ENCODE data around the gene GALM.
A peak's percentile ranks its signal among the peaks of the same experiment; 100 is the strongest.

Gene GALM

GRCh38 chr2:38652431-38653273, 13.3 kb upstream of the GALM start:
- no peaks in the 10 kb centered on the region for H3K4me1 ChIP-seq (ENCODE audit: insufficient read depth, low read length)

GRCh38 chr2:38653380-38653714, 12.6 kb upstream of the GALM start:
- Histone ChIP-seq H3K9me3 (ENCODE audit: low read length) (no peaks in the 10 kb centered on the region), H3K4me1 (ENCODE audit: insufficient read depth, low read length) (no peaks in the 10 kb centered on the region), H3K27ac (ENCODE audit: low read depth, low read length) (no peak overlapping the region), H3K27me3 (ENCODE audit: control insufficient read depth in 1 of 2, insufficient read depth in 2 of 2, low read length in 2 of 2) (no peaks in the 10 kb centered on the region), H3K36me3 (ENCODE audit: insufficient read depth, low read length) (no peaks in the 10 kb centered on the region), H3K4me3 (ENCODE audit: low read depth in 1 of 2, low read length in 2 of 2) (no peak overlapping the region), H3K9ac (ENCODE audit: low read length) (no peak overlapping the region)

More at GRCh38 chr2:38652431-38653273, 13.3 kb upstream of the GALM start:
- Histone ChIP-seq H3K9me3 (ENCODE audit: low read length) (no peaks in the 10 kb centered on the region), H3K27me3 (ENCODE audit: control insufficient read depth in 1 of 2, insufficient read depth in 2 of 2, low read length in 2 of 2) (no peaks in the 10 kb centered on the region), H3K4me3 (ENCODE audit: low read depth in 1 of 2, low read length in 2 of 2) (no peak overlapping the region), H3K36me3 (ENCODE audit: insufficient read depth, low read length) (no peaks in the 10 kb centered on the region), H3K27ac (ENCODE audit: low read depth, low read length) (no peak overlapping the region), H3K9ac (ENCODE audit: low read length) (no peak overlapping the region)

GRCh38 chr2:38653715-38654527, 12.0 kb upstream of the GALM start:
- no peaks in the 10 kb centered on the region for H3K9me3 ChIP-seq (ENCODE audit: low read length)
- no peaks in the 10 kb centered on the region for H3K36me3 ChIP-seq (ENCODE audit: insufficient read depth, low read length)
- H3K4me3 ChIP-seq (ENCODE audit: low read depth in 1 of 2, low read length in 2 of 2) = no peak overlapping the region
- H3K4me1 ChIP-seq (ENCODE audit: insufficient read depth, low read length) = no peaks in the 10 kb centered on the region
- no peak overlapping the region for H3K9ac ChIP-seq (ENCODE audit: low read length)
- no peaks in the 10 kb centered on the region for H3K27me3 ChIP-seq (ENCODE audit: control insufficient read depth in 1 of 2, insufficient read depth in 2 of 2, low read length in 2 of 2)
- no peak overlapping the region for H3K27ac ChIP-seq (ENCODE audit: low read depth, low read length)

- H3K27me3 ChIP-seq (ENCODE audit: control insufficient read depth in 1 of 2, insufficient read depth in 2 of 2, low read length in 2 of 2) = no peaks in the 10 kb centered on the region
- H3K36me3 ChIP-seq (ENCODE audit: insufficient read depth, low read length) = no peaks in the 10 kb centered on the region
- H3K27ac ChIP-seq (ENCODE audit: low read depth, low read length) = no peak overlapping the region
- no peaks in the 10 kb centered on the region for H3K9me3 ChIP-seq (ENCODE audit: low read length)
- no peaks in the 10 kb centered on the region for H3K4me1 ChIP-seq (ENCODE audit: insufficient read depth, low read length)
- H3K9ac ChIP-seq (ENCODE audit: low read length) = no peak overlapping the region
- H3K4me3 ChIP-seq (ENCODE audit: low read depth in 1 of 2, low read length in 2 of 2) = no peak overlapping the region
Observed at GRCh38 chr2:38654528-38655381, 11.2 kb upstream of the GALM start.

- no peaks in the 10 kb centered on the region for H3K9me3 ChIP-seq (ENCODE audit: low read length)
- H3K27ac ChIP-seq (ENCODE audit: low read depth, low read length) = no peak overlapping the region
- H3K36me3 ChIP-seq (ENCODE audit: insufficient read depth, low read length) = no peaks in the 10 kb centered on the region
- no peaks in the 10 kb centered on the region for H3K27me3 ChIP-seq (ENCODE audit: control insufficient read depth in 1 of 2, insufficient read depth in 2 of 2, low read length in 2 of 2)
- no peak overlapping the region for H3K4me3 ChIP-seq (ENCODE audit: low read depth in 1 of 2, low read length in 2 of 2)
- no peaks in the 10 kb centered on the region for H3K4me1 ChIP-seq (ENCODE audit: insufficient read depth, low read length)
- no peak overlapping the region for H3K9ac ChIP-seq (ENCODE audit: low read length)
Observed at GRCh38 chr2:38655441-38655840, 10.5 kb upstream of the GALM start.

GRCh38 chr2:38656866-38657480, 8.9 kb upstream of the GALM start:
- Histone ChIP-seq H3K9ac (ENCODE audit: low read length) (no peak overlapping the region), H3K27me3 (ENCODE audit: control insufficient read depth in 1 of 2, insufficient read depth in 2 of 2, low read length in 2 of 2) (no peaks in the 10 kb centered on the region), H3K9me3 (ENCODE audit: low read length) (no peaks in the 10 kb centered on the region), H3K27ac (ENCODE audit: low read depth, low read length) (no peak overlapping the region), H3K36me3 (ENCODE audit: insufficient read depth, low read length) (no peaks in the 10 kb centered on the region), H3K4me1 (ENCODE audit: insufficient read depth, low read length) (no peaks in the 10 kb centered on the region), H3K4me3 (ENCODE audit: low read depth in 1 of 2, low read length in 2 of 2) (no peak overlapping the region)

- H3K27me3 ChIP-seq (ENCODE audit: control insufficient read depth in 1 of 2, insufficient read depth in 2 of 2, low read length in 2 of 2) = no peaks in the 10 kb centered on the region
- H3K27ac ChIP-seq (ENCODE audit: low read depth, low read length) = no peak overlapping the region
- no peaks in the 10 kb centered on the region for H3K4me1 ChIP-seq (ENCODE audit: insufficient read depth, low read length)
- H3K36me3 ChIP-seq (ENCODE audit: insufficient read depth, low read length) = no peaks in the 10 kb centered on the region
- no peak overlapping the region for H3K4me3 ChIP-seq (ENCODE audit: low read depth in 1 of 2, low read length in 2 of 2)
- H3K9ac ChIP-seq (ENCODE audit: low read length) = no peak overlapping the region
- H3K9me3 ChIP-seq (ENCODE audit: low read length) = no peaks in the 10 kb centered on the region
Observed at GRCh38 chr2:38658613-38659012, 7.3 kb upstream of the GALM start.

GRCh38 chr2:38659115-38659514, 6.8 kb upstream of the GALM start:
- Histone ChIP-seq H3K4me1 (ENCODE audit: insufficient read depth, low read length) (no peaks in the 10 kb centered on the region), H3K27ac (ENCODE audit: low read depth, low read length) (no peak overlapping the region), H3K36me3 (ENCODE audit: insufficient read depth, low read length) (no peaks in the 10 kb centered on the region), H3K9me3 (ENCODE audit: low read length) (no peaks in the 10 kb centered on the region), H3K9ac (ENCODE audit: low read length) (no peak overlapping the region), H3K27me3 (ENCODE audit: control insufficient read depth in 1 of 2, insufficient read depth in 2 of 2, low read length in 2 of 2) (no peaks in the 10 kb centered on the region), H3K4me3 (ENCODE audit: low read depth in 1 of 2, low read length in 2 of 2) (no peak overlapping the region)

- Histone ChIP-seq H3K9ac (ENCODE audit: low read length) (no peak overlapping the region), H3K9me3 (ENCODE audit: low read length) (no peaks in the 10 kb centered on the region), H3K27ac (ENCODE audit: low read depth, low read length) (no peak overlapping the region), H3K27me3 (ENCODE audit: control insufficient read depth in 1 of 2, insufficient read depth in 2 of 2, low read length in 2 of 2) (no peaks in the 10 kb centered on the region), H3K36me3 (ENCODE audit: insufficient read depth, low read length) (no peaks in the 10 kb centered on the region), H3K4me1 (ENCODE audit: insufficient read depth, low read length) (no peaks in the 10 kb centered on the region), H3K4me3 (ENCODE audit: low read depth in 1 of 2, low read length in 2 of 2) (no peak overlapping the region)
Observed at GRCh38 chr2:38660282-38660681, 5.6 kb upstream of the GALM start.

GRCh38 chr2:38661306-38661705, 4.6 kb upstream of the GALM start:
- Histone ChIP-seq H3K27ac (ENCODE audit: low read depth, low read length) (no peak overlapping the region), H3K4me1 (ENCODE audit: insufficient read depth, low read length) (no peaks in the 10 kb centered on the region), H3K9ac (ENCODE audit: low read length) (no peak overlapping the region), H3K9me3 (ENCODE audit: low read length) (no peaks in the 10 kb centered on the region), H3K27me3 (ENCODE audit: control insufficient read depth in 1 of 2, insufficient read depth in 2 of 2, low read length in 2 of 2) (no peaks in the 10 kb centered on the region), H3K4me3 (ENCODE audit: low read depth in 1 of 2, low read length in 2 of 2) (no peak overlapping the region), H3K36me3 (ENCODE audit: insufficient read depth, low read length) (no peaks in the 10 kb centered on the region)

GRCh38 chr2:38666556-38666910, 619 bp downstream of the GALM start:
- Histone ChIP-seq H3K9me3 (ENCODE audit: low read length) (no peaks in the 10 kb centered on the region), H3K9ac (ENCODE audit: low read length) (peak overlapping the region; percentile 83), H3K4me1 (ENCODE audit: insufficient read depth, low read length) (peaks cover 15% of the 10 kb centered on the region), H3K27ac (ENCODE audit: low read depth, low read length) (peak overlapping the region; percentile 74), H3K4me3 (ENCODE audit: low read depth in 1 of 2, low read length in 2 of 2) (peak overlapping the region; percentile 60 to 98), H3K36me3 (ENCODE audit: insufficient read depth, low read length) (no peaks in the 10 kb centered on the region), H3K27me3 (ENCODE audit: control insufficient read depth in 1 of 2, insufficient read depth in 2 of 2, low read length in 2 of 2) (no peaks in the 10 kb centered on the region)

All from muscle layer of colon (tissue), 2 donors.